Vagina (tissue), 2 donors: ENCODE results near the gene IL6R.

Source experiments
- POLR2A ChIP-seq, 2 donors: fragments of 450-650 bp; IDR thresholded peaks; one replicate each; pipeline ENCODE4 v1.6.1; 2017; ENCODE audit warnings: antibody characterized with exemption in 2 of 2, mild to moderate bottlenecking in 2 of 2, moderate library complexity in 2 of 2
- TF ChIP-seq, protein P1 (sequence below), 3 experiments: fragments of 450-650 bp in 2 of 3; fragments of 200-600 bp in 1 of 3; sonication (generic) in 1 of 3; IDR thresholded peaks; one replicate each; pipeline ENCODE4 v1.5.1; 2017 to 2019; ENCODE audit warnings: antibody characterized with exemption in 3 of 3, mild to moderate bottlenecking in 2 of 3, moderate library complexity in 2 of 3

DNA sequence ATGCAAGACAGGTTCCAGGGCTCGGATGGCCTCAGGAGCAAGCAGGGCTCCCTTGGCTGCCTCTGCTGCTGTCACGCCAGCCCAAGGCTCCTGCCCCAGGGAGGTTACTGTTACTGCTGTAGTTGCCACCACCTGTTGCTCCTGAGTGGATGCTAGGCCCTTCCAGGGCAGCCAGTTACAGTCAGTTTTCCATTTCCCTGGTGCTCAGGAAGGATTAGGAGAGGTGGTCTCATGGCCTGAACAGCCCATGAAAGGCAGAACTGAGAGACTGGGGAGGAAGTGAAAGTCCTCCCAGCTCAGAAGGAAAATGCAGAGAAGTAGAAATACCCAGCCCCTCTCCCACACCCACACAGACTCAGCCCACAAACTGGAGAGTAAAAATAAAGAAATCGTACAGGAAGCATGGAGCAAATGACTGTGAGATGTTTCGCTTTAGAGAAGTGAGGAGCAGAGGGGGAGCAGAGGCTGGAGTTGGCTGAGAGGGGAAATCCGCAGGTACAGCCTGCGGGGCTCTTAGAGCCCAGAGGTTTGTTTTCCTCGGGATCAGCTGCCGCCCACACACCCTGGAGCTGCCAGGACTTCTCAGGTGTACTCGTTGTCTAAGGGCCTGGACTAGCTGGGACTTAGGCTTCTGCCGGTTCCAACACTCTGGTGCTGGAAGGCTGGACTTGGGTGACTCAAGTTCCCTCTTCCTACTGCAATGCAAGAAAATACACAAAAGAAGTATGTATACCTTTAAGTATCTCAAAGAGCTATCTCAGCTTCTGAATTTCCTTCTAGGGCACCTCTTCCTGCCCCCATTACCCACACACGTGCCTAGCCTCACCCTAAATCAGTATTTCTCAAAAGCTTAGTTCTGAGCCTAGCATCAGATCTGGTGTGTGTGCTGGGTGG, 2.3 kb downstream of the IL6R start:
- TF ChIP-seq, protein P1, sequence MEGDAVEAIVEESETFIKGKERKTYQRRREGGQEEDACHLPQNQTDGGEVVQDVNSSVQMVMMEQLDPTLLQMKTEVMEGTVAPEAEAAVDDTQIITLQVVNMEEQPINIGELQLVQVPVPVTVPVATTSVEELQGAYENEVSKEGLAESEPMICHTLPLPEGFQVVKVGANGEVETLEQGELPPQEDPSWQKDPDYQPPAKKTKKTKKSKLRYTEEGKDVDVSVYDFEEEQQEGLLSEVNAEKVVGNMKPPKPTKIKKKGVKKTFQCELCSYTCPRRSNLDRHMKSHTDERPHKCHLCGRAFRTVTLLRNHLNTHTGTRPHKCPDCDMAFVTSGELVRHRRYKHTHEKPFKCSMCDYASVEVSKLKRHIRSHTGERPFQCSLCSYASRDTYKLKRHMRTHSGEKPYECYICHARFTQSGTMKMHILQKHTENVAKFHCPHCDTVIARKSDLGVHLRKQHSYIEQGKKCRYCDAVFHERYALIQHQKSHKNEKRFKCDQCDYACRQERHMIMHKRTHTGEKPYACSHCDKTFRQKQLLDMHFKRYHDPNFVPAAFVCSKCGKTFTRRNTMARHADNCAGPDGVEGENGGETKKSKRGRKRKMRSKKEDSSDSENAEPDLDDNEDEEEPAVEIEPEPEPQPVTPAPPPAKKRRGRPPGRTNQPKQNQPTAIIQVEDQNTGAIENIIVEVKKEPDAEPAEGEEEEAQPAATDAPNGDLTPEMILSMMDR (IDR thresholded peaks at IDR 0.05), result no peak
- no peak for TF ChIP-seq POLR2A (IDR thresholded peaks at IDR 0.05)
